Activated CD4-positive, alpha-beta T cell treated with anti-CD3 and anti-CD28 coated beads for 48 hours (primary cell): ENCODE results near the gene PDGFRA.
"Not testable (repeated sequence)": the region's sequence is repeated elsewhere in the genome, so short reads cannot be mapped to it uniquely, and the experiment has no call there.

ENCODE experiments used
- DNase-seq: peaks from one replicate; pipeline ENCODE4 v3.0.0-alpha.2; 2020

The PDGFRA gene

GRCh38 chr4:54332542-54332941 lies 103.4 kb downstream of the PDGFRA start:
- DNase-seq, result no peak

DNA sequence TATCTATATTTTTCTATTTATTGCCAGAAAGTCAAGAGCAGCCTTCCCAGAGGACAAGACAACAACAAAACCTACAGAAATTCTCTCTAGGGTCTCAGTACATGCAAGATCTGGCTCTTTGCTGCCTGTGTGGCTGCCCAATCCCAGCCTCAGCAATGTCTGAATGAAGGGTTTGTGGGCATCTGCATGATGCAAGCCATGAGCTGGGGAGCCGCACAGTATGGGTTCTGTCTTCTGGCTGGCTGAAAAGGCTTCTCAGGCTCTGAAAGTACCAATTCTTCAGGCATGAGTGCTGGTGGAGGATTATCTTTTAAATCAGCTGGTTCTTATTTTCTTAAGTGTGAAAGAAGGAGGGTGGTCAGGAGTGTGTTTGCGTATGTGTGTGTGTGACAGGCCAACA lies 104.6 kb downstream of the PDGFRA start:
- DNase-seq, result no peak

DNA sequence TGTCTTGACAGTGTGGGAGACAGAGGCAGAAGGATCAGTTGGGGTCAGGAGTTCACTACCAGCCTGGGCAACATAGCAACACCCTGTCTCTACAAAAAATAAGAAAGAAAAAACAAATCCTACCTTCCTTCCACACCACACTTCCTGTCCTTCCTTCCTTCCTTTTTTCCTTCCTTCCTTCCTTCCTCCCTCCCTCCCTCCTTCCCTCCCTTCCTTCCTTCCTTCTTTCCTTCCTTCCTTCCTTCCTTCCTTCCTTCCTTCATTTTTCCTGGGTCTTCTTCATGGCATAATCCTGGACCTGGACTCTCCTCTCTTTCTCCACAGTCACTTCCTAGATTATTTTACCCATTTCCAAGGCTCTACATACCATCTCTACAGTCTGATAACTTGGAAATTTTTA lies 105.7 kb downstream of the PDGFRA start:
- DNase-seq, result not testable (repeated sequence)

- DNase-seq, result no peak
Observed at GRCh38 chr4:54337009-54337408, 107.9 kb downstream of the PDGFRA start.

DNA sequence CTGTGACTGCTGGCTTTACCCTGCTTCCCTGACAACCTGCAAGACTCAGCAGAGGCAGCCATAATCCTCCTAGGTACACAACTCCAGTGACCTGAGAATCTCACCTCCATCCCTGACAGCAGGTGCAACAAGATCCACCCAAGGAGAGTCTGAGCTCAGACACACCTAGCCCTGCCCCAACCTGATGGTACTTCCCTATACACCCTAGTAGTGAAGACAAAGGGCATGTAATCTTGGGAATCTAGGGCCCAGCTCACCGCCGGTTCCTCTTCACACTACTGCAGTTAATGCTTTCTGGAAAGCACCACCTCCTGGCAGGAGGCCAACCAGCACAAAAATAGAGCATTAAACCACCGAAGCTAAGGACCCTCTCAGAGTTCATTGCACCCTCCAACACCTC lies 113.0 kb downstream of the PDGFRA start:
- DNase-seq, result not testable (repeated sequence)
